SK-N-SH (cell line): ENCODE results near the gene NDUFA12. TPM values are rescaled to one million over a fixed set of nuclear protein-coding genes. Genes with fewer than 3 reads are reported as not detected.

Experiments used
- CTCF ChIA-PET: fragments of 300-600, 350-600 bp; formaldehyde crosslinking; extraction: SDS; loops from one replicate; lab custom pipeline; 2021; lab: Yijun Ruan, JAX
- POLR2A ChIA-PET: fragments of 350-600 bp; sonication (Branson Sonifier 250); formaldehyde crosslinking; extraction: SDS; loops from one replicate; lab custom pipeline; 2020; ENCODE audit warnings: antibody characterized with exemption, inconsistent platforms; lab: Yijun Ruan, JAX
- DNase-seq: peaks from one replicate; pipeline ENCODE4 v3.0.0; 2012
- H2AFZ ChIP-seq: fragments of 200-600 bp; sonication (generic); 2 replicates; pipeline ENCODE4 v1.8.1; 2016; ENCODE audit warnings: antibody characterized with exemption, mild to moderate bottlenecking, low read depth
- H3F3A ChIP-seq: fragments of 200-600 bp; sonication (generic); replicated peaks from 2 replicates; pipeline ENCODE3; 2016; ENCODE audit warnings: antibody characterized with exemption, mild to moderate bottlenecking; ENCODE audit not compliant: insufficient read depth
- H3K27ac ChIP-seq, 2 experiments: fragments of 200-500 bp in 1 of 2; fragments of 200-600 bp in 1 of 2; sonication (Bioruptor generic) in 1 of 2; sonication (generic), shearing (Covaris generic) in 1 of 2; 2 replicates each; pipeline versions ENCODE4 v1.5.1 to v1.6.1; 2014 to 2016; ENCODE audit warnings: low read depth in 2 of 2, inconsistent platforms in 1 of 2, low read length in 1 of 2, mild to moderate bottlenecking in 1 of 2, mixed read lengths in 1 of 2
- H3K27me3 ChIP-seq: fragments of 200-600 bp; sonication (generic), shearing (Covaris generic); 2 replicates; pipeline ENCODE4 v1.6.1; 2016; ENCODE audit warnings: mixed run types; ENCODE audit not compliant: insufficient read depth
- H3K36me3 ChIP-seq, 2 experiments: fragments of 200-500 bp in 1 of 2; fragments of 200-600 bp in 1 of 2; sonication (Bioruptor generic) in 1 of 2; sonication (generic) in 1 of 2; replicated peaks in 1 of 2; 2 replicates each; pipeline versions ENCODE3 to v1.5.1; 2014 to 2016; ENCODE audit warnings: low read length in 1 of 2, mild to moderate bottlenecking in 1 of 2; ENCODE audit not compliant: insufficient read depth in 2 of 2, control insufficient read depth in 1 of 2
- H3K4me1 ChIP-seq, 2 experiments: fragments of 200-500 bp in 1 of 2; fragments of 200-600 bp in 1 of 2; sonication (Bioruptor generic) in 1 of 2; sonication (generic), shearing (Covaris generic) in 1 of 2; 2 replicates each; pipeline versions ENCODE4 v1.5.1 to v1.6.1; 2014 to 2016; ENCODE audit warnings: low read depth in 1 of 2, low read length in 1 of 2, mixed run types in 1 of 2; ENCODE audit not compliant: insufficient read depth in 2 of 2, control insufficient read depth in 1 of 2
- H3K4me2 ChIP-seq: fragments of 200-600 bp; sonication (generic), shearing (Covaris generic); 2 replicates; pipeline ENCODE4 v1.6.1; 2017; ENCODE audit warnings: mixed run types
- H3K4me3 ChIP-seq, 2 experiments: fragments of 200-500 bp in 1 of 2; fragments of 200-600 bp in 1 of 2; sonication (Bioruptor generic) in 1 of 2; sonication (generic), shearing (Covaris generic) in 1 of 2; 2 replicates each; pipeline versions ENCODE4 v1.5.1 to v1.8.1; 2014 to 2016; ENCODE audit warnings: low read depth in 2 of 2, inconsistent platforms in 1 of 2, low read length in 1 of 2, mild to moderate bottlenecking in 1 of 2, mixed read lengths in 1 of 2, moderate library complexity in 1 of 2
- H3K79me2 ChIP-seq: fragments of 200-600 bp; sonication (generic); 2 replicates; pipeline ENCODE4 v1.8.1; 2017; ENCODE audit warnings: mild to moderate bottlenecking; ENCODE audit not compliant: insufficient read depth
- H3K9ac ChIP-seq: fragments of 200-600 bp; sonication (generic); 2 replicates; pipeline ENCODE4 v1.6.1; 2017; ENCODE audit warnings: mixed run types
- H3K9me2 ChIP-seq: fragments of 200-600 bp; sonication (generic); 2 replicates; pipeline ENCODE4 v1.6.1; 2017; ENCODE audit warnings: mixed run types
- H3K9me3 ChIP-seq: fragments of 200-600 bp; sonication (generic); 2 replicates; pipeline ENCODE4 v1.6.1; 2017; ENCODE audit warnings: mixed run types, mild to moderate bottlenecking, moderate library complexity
- H4K20me1 ChIP-seq: fragments of 200-600 bp; sonication (generic); 2 replicates; pipeline ENCODE4 v1.6.1; 2017; ENCODE audit warnings: mild to moderate bottlenecking, mixed run types; ENCODE audit not compliant: insufficient read depth
- CHD2 ChIP-seq: fragments of 150-350 bp; IDR thresholded peaks from 2 replicates; pipeline ENCODE4 v1.6.1; 2018; ENCODE audit warnings: low read length; ENCODE audit not compliant: partially characterized antibody
- SIN3A ChIP-seq: IDR thresholded peaks from 2 replicates; pipeline ENCODE4 v1.6.1; 2012; ENCODE audit warnings: low read depth, mild to moderate bottlenecking, low read length, moderate library complexity, borderline replicate concordance
- SMC3 ChIP-seq: IDR thresholded peaks from 2 replicates; pipeline ENCODE4 v1.6.1; 2012; ENCODE audit warnings: low read depth, low read length, improper control_type of control experiment
- TCF12 ChIP-seq: IDR thresholded peaks from 2 replicates; pipeline ENCODE4 v1.4.0; 2012
- polyA plus RNA-seq, 3 experiments: library from polyadenylated mRNA; depleted of rRNA; stranded (reverse); fragments of >200 nt; gene quantifications; 2 replicates each; pipeline ENCODE4 v1.2.3, GENCODE V29; 2012
- TF ChIP-seq, protein P1 (sequence below): IDR thresholded peaks from 2 replicates; pipeline ENCODE4; 2012
- TF ChIP-seq, protein P2 (sequence below): IDR thresholded peaks from 2 replicates; pipeline ENCODE4 v1.6.1; 2012; ENCODE audit warnings: mild to moderate bottlenecking, low read depth, low read length, moderate library complexity

NDUFA12 gene
- polyA plus RNA-seq, 1 of the 3 experiments (the other 2 are of a cell fraction), result 106 TPM

DNA sequence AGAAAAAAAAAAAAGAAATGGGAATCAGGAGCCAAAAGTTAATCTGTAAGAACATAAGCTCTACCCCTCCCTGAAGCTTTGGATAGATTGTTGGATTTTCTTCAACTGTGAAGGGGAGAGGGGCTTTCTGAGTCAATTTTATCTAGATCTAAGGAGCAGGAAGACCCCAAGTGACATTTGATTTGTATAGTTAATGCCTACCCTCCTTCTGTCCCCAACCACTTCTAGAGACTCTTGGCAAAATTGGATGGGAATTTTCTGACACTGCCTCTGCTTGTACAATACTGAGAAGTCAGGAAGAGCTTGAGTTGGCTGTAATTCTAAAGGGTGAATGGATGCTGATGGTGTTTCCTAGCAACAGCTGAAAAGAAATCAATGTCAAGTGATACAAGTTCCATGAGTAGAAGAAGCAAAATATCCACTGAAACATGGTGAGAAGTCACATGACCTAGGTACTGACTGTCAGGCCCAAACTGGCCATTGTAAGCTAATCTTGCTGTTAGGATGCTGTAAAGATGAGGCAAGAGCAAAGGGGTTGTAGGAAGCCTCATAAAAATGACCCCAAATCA, 42.2 kb downstream of the NDUFA12 start:
- Histone ChIP-seq H3K27ac (no peak overlapping the region), H3K79me2 (no peaks in the 10 kb centered on the region), H3K4me1 (no peaks in the 10 kb centered on the region), H3F3A (no peaks in the 10 kb centered on the region), H3K36me3 (no peaks in the 10 kb centered on the region), H3K4me2 (no peak overlapping the region), H3K9me3 (no peaks in the 10 kb centered on the region), H4K20me1 (no peaks in the 10 kb centered on the region), H2AFZ (no peak overlapping the region), H3K4me3 (no peak overlapping the region), H3K9me2 (no peaks in the 10 kb centered on the region), H3K9ac (no peak overlapping the region), H3K27me3 (no peaks in the 10 kb centered on the region)
- DNase-seq, result no peak
- ChIA-PET POLR2A (no interaction called here), CTCF (interaction anchor here (1.2 to 1.4 kb wide), 2 partner anchors 21 to 86 kb away, joined by 3 read pairs; no protein-coding TSS in a partner anchor)
- TF ChIP-seq CHD2, result no peak

DNA sequence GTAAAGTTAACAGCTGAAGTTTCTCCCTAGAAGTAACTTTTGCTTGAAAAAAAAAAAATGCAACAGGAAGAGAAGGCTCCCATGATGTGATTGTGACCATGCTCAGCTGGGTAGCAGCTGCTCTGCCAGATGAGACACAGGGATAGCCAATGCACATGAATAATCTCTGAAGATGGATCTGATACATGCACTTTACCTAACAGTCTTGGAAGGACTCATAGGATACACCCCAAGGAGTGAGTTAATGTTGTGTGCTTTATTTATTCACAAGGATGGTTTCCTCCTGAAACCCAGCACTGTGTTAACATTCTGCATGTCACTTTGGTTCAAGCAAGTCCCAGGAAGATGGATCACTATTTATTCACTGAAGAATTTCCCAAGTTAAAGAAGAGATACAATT, 46.5 kb downstream of the NDUFA12 start:
- ChIA-PET CTCF (no interaction called here), POLR2A (no interaction called here)
- Histone ChIP-seq H3K4me1 (peaks cover 0 to 2% of the 10 kb centered on the region in 2 experiments; a peak in 1 of 4 replicates), H3K4me2 (no peak overlapping the region), H3F3A (no peaks in the 10 kb centered on the region), H3K4me3 (no peak overlapping the region), H3K36me3 (no peaks in the 10 kb centered on the region), H2AFZ (no peak overlapping the region), H3K9me3 (no peaks in the 10 kb centered on the region), H3K9me2 (no peaks in the 10 kb centered on the region), H3K27ac (no peak overlapping the region), H3K9ac (no peak overlapping the region), H4K20me1 (no peaks in the 10 kb centered on the region), H3K79me2 (no peaks in the 10 kb centered on the region), H3K27me3 (no peaks in the 10 kb centered on the region)
- DNase-seq, result no peak
- TF ChIP-seq, protein P1, sequence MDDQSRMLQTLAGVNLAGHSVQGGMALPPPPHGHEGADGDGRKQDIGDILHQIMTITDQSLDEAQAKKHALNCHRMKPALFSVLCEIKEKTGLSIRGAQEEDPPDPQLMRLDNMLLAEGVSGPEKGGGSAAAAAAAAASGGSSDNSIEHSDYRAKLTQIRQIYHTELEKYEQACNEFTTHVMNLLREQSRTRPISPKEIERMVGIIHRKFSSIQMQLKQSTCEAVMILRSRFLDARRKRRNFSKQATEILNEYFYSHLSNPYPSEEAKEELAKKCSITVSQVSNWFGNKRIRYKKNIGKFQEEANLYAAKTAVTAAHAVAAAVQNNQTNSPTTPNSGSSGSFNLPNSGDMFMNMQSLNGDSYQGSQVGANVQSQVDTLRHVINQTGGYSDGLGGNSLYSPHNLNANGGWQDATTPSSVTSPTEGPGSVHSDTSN, result no peak
- TF ChIP-seq, protein P2, sequence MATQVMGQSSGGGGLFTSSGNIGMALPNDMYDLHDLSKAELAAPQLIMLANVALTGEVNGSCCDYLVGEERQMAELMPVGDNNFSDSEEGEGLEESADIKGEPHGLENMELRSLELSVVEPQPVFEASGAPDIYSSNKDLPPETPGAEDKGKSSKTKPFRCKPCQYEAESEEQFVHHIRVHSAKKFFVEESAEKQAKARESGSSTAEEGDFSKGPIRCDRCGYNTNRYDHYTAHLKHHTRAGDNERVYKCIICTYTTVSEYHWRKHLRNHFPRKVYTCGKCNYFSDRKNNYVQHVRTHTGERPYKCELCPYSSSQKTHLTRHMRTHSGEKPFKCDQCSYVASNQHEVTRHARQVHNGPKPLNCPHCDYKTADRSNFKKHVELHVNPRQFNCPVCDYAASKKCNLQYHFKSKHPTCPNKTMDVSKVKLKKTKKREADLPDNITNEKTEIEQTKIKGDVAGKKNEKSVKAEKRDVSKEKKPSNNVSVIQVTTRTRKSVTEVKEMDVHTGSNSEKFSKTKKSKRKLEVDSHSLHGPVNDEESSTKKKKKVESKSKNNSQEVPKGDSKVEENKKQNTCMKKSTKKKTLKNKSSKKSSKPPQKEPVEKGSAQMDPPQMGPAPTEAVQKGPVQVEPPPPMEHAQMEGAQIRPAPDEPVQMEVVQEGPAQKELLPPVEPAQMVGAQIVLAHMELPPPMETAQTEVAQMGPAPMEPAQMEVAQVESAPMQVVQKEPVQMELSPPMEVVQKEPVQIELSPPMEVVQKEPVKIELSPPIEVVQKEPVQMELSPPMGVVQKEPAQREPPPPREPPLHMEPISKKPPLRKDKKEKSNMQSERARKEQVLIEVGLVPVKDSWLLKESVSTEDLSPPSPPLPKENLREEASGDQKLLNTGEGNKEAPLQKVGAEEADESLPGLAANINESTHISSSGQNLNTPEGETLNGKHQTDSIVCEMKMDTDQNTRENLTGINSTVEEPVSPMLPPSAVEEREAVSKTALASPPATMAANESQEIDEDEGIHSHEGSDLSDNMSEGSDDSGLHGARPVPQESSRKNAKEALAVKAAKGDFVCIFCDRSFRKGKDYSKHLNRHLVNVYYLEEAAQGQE, result no peak
- no peak for TF ChIP-seq TCF12
- no peak for TF ChIP-seq SMC3
- TF ChIP-seq SIN3A, result no peak
